ENCODE results near the gene COG5.

COG5 gene

DNA sequence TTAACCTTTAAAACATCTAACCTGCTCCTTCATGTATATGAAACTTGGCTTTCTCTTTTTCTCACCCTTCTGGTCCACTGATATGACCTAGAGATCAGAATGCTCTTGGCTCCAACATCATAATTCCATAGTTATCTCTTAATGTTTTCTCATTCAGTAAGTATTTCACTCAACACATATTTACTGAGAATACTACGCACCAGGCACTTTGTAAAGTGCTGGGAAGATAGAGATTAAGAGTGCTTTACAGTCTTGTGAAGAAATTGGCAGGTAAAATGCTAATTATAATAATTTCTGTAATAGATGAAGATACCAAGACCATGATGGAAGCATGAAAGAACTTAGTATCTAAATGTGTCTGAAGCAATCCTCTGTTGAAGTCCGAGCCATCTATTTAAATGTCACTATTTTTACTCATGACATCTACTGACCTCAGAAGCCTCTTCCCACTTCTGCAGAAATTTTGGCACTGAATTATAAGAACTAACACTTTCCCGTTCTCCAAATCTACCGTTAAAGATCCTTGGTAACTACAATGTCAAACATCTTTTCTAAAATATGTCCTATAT is 278.7 kb downstream of the COG5 start:
- no peak overlapping the region for H3K27ac ChIP-seq (ENCODE audit: poor library complexity, severe bottlenecking)
- ATAC-seq (ENCODE audit: low read depth), result no peak
- H3K27me3 ChIP-seq (ENCODE audit: insufficient read depth, poor library complexity, severe bottlenecking), result no peaks in the 10 kb centered on the region
- H3K4me3 ChIP-seq (ENCODE audit: severe bottlenecking), result no peak overlapping the region
- no peak for DNase-seq (ENCODE audit: low spot score)
- no peaks in the 10 kb centered on the region for H3K36me3 ChIP-seq (ENCODE audit: low read depth)
- no peaks in the 10 kb centered on the region for H3K9me3 ChIP-seq (ENCODE audit: severe bottlenecking)
- H3K4me1 ChIP-seq (ENCODE audit: insufficient read depth, poor library complexity, severe bottlenecking), result no peaks in the 10 kb centered on the region
- TF ChIP-seq, protein P1, sequence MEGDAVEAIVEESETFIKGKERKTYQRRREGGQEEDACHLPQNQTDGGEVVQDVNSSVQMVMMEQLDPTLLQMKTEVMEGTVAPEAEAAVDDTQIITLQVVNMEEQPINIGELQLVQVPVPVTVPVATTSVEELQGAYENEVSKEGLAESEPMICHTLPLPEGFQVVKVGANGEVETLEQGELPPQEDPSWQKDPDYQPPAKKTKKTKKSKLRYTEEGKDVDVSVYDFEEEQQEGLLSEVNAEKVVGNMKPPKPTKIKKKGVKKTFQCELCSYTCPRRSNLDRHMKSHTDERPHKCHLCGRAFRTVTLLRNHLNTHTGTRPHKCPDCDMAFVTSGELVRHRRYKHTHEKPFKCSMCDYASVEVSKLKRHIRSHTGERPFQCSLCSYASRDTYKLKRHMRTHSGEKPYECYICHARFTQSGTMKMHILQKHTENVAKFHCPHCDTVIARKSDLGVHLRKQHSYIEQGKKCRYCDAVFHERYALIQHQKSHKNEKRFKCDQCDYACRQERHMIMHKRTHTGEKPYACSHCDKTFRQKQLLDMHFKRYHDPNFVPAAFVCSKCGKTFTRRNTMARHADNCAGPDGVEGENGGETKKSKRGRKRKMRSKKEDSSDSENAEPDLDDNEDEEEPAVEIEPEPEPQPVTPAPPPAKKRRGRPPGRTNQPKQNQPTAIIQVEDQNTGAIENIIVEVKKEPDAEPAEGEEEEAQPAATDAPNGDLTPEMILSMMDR (IDR thresholded peaks at IDR 0.05; ENCODE audit: poor library complexity, severe bottlenecking), result no peak

DNA sequence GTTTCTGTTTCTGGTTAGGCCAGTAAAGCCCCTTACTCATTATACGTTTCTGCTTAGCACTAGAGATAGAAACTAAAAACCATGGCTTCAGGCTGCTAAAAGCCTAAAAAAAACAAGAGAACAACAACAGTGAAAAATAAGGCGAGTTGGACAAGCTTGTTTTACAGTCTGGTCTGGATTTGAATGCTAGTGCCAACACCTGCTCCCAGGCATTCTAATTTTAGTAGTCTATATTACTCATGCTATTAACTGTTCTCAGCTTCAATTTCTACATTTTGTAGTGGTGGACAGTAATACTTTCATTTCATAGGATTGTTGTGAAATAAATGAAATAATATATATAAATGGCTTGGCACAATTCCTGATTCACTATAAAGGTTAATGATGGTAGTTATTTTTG is 286.4 kb downstream of the COG5 start:
- DNase-seq (ENCODE audit: low spot score), result no peak
- H3K9me3 ChIP-seq (ENCODE audit: severe bottlenecking), result no peaks in the 10 kb centered on the region

DNA sequence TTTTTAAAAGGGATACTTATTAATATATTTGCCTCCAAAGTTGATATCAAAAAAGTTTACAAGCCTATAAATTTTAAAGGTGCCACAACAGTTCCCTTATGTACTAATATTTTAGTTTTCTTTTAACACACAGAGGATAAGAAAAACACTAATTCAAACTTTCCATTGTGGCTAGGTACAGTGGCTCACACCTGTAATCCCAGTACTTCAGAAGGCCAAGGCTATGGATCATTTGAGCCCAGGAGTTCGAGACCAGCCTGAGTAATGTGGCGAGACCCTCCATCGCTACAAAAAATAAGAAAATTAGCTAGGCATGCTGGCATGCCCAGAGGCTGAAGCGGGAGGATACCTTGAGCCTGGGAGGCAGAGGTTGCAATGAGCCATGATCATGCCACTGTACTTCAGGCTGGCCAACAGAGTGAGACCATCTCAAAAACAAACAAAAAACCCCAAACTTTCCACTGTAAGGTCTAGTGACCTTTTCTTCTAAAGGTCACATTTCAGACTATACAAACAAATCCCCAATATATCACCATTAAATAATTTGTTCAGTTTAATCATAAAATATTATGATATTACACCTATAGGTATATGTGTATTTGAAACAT is 287.4 kb downstream of the COG5 start:
- Histone ChIP-seq H3K4me1 (ENCODE audit: insufficient read depth, poor library complexity, severe bottlenecking) (no peaks in the 10 kb centered on the region), H3K27ac (ENCODE audit: poor library complexity, severe bottlenecking) (no peak overlapping the region), H3K4me3 (ENCODE audit: severe bottlenecking) (no peak overlapping the region), H3K36me3 (ENCODE audit: low read depth) (no peaks in the 10 kb centered on the region; the same call in 1 of the 2 replicates), H3K27me3 (ENCODE audit: insufficient read depth, poor library complexity, severe bottlenecking) (no peaks in the 10 kb centered on the region), H3K9me3 (ENCODE audit: severe bottlenecking) (no peaks in the 10 kb centered on the region)
- TF ChIP-seq, protein P1 (IDR thresholded peaks at IDR 0.05; ENCODE audit: poor library complexity, severe bottlenecking), result no peak
- ATAC-seq (ENCODE audit: low read depth), result no peak
- DNase-seq (ENCODE audit: low spot score), result no peak

More for the DNA sequence above, 286.4 kb downstream of the COG5 start:
- no peaks in the 10 kb centered on the region; the same call in 1 of the 2 replicates for H3K36me3 ChIP-seq (ENCODE audit: low read depth)
- H3K27ac ChIP-seq (ENCODE audit: poor library complexity, severe bottlenecking), result no peak overlapping the region
- no peak for ATAC-seq (ENCODE audit: low read depth)
- no peaks in the 10 kb centered on the region for H3K4me1 ChIP-seq (ENCODE audit: insufficient read depth, poor library complexity, severe bottlenecking)
- H3K27me3 ChIP-seq (ENCODE audit: insufficient read depth, poor library complexity, severe bottlenecking), result no peaks in the 10 kb centered on the region
- H3K4me3 ChIP-seq (ENCODE audit: severe bottlenecking), result no peak overlapping the region
- TF ChIP-seq, protein P1 (IDR thresholded peaks at IDR 0.05; ENCODE audit: poor library complexity, severe bottlenecking), result no peak

DNA sequence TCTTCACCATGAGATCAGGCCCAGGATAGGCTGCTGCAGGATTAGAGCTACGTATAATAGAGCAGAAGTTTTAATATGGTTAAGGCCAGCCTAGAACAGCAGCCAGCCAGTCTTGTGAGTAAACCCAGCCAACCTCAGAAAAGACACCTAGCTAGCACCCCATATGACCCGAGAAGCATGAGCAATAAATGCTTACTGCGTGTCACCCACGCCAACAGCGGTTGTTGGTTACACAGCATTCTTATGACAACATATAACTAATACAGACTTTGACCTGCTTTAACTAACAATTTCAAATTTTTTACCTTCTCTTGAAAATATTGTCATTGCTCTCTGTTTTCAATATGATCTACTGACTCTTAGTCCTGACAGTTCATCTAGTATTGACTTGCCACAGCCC is 289.2 kb downstream of the COG5 start:
- Histone ChIP-seq H3K4me1 (ENCODE audit: insufficient read depth, poor library complexity, severe bottlenecking) (no peaks in the 10 kb centered on the region), H3K9me3 (ENCODE audit: severe bottlenecking) (no peaks in the 10 kb centered on the region), H3K36me3 (ENCODE audit: low read depth) (no peaks in the 10 kb centered on the region; the same call in 1 of the 2 replicates), H3K4me3 (ENCODE audit: severe bottlenecking) (no peak overlapping the region), H3K27me3 (ENCODE audit: insufficient read depth, poor library complexity, severe bottlenecking) (no peaks in the 10 kb centered on the region), H3K27ac (ENCODE audit: poor library complexity, severe bottlenecking) (no peak overlapping the region)
- DNase-seq (ENCODE audit: low spot score) (no peak), ATAC-seq (ENCODE audit: low read depth) (no peak)
- TF ChIP-seq, protein P1 (IDR thresholded peaks at IDR 0.05; ENCODE audit: poor library complexity, severe bottlenecking), result no peak

DNA sequence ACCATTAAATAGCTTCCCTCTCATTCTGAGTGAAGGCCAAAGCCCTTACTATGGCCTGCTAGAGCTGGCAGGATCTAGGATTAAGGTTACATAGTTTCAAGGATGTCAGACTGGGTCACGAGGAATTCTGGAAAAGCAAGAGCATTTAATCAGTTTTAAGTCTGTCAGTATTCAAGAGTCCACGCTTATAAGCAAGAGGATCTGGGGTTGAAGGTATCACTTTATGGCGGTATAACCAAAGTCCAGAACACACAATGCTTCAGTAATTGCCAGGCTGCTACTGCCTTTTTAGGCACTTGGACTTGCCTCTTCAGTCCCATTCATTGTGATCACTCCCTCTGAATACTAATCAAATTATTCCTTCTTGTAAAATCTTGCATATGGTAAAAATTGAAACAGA is 293.9 kb downstream of the COG5 start:
- ATAC-seq (ENCODE audit: low read depth), result no peak
- H3K9me3 ChIP-seq (ENCODE audit: severe bottlenecking), result no peaks in the 10 kb centered on the region

More for the DNA sequence above, 293.9 kb downstream of the COG5 start:
- H3K4me3 ChIP-seq (ENCODE audit: severe bottlenecking), result no peak overlapping the region
- peaks cover 5% of the 10 kb centered on the region; the same call in 1 of the 2 replicates for H3K36me3 ChIP-seq (ENCODE audit: low read depth)
- H3K27me3 ChIP-seq (ENCODE audit: insufficient read depth, poor library complexity, severe bottlenecking), result no peaks in the 10 kb centered on the region
- TF ChIP-seq, protein P1 (IDR thresholded peaks at IDR 0.05; ENCODE audit: poor library complexity, severe bottlenecking), result no peak
- no peak for DNase-seq (ENCODE audit: low spot score)
- no peak overlapping the region for H3K27ac ChIP-seq (ENCODE audit: poor library complexity, severe bottlenecking)
- no peaks in the 10 kb centered on the region for H3K4me1 ChIP-seq (ENCODE audit: insufficient read depth, poor library complexity, severe bottlenecking)
